ENCODE results near the gene OSBPL7. TPM values are rescaled to one million over a fixed set of nuclear protein-coding genes. Genes with fewer than 3 reads are reported as not detected.
A peak's percentile ranks its signal among the peaks of the same experiment; 100 is the strongest.

The OSBPL7 gene
- total RNA-seq, 1 experiment from 2014 or later: 13.0 TPM

- Histone ChIP-seq H3K27ac (ENCODE audit: insufficient read length, low read depth, low read length) (no peak overlapping the region), H3K9ac (ENCODE audit: extremely low read depth, insufficient read length, low read length) (no peak overlapping the region), H3T11ph (ENCODE audit: low read length) (no peak overlapping the region), H2BK120ac (ENCODE audit: low read depth, low read length, poor library complexity, severe bottlenecking) (no peak overlapping the region), H2BK20ac (ENCODE audit: low read depth, low read length, poor library complexity, severe bottlenecking) (no peak overlapping the region), H3K56ac (ENCODE audit: insufficient read length, low read depth, low read length) (no peak overlapping the region), H2BK15ac (ENCODE audit: low read depth, low read length) (no peak overlapping the region), H3K4ac (ENCODE audit: low read depth, low read length) (no peak overlapping the region), H4K5ac (ENCODE audit: insufficient read length, low read depth, low read length) (no peak overlapping the region), H2AFZ (ENCODE audit: low read length) (no peak overlapping the region), H4K8ac (replicated peaks; ENCODE audit: insufficient read length, low read depth, low read length) (no peak overlapping the region), H3K79me2 (ENCODE audit: insufficient read depth, low read length) (no peaks in the 10 kb centered on the region), H2BK5ac (ENCODE audit: insufficient read length, low read length) (no peak overlapping the region), H3K4me2 (ENCODE audit: insufficient read depth, insufficient read length, low read length) (peak overlapping the region; percentile 75), H3K23me2 (ENCODE audit: insufficient read length, low read depth, low read length, poor library complexity, severe bottlenecking) (peaks cover 27% of the 10 kb centered on the region), H3K18ac (ENCODE audit: insufficient read length, low read depth, low read length) (no peak overlapping the region), H3K4me1 (ENCODE audit: insufficient read depth, low read length) (peaks cover 7% of the 10 kb centered on the region), H3K79me1 (ENCODE audit: insufficient read depth, low read depth, low read length, poor library complexity, severe bottlenecking) (no peaks in the 10 kb centered on the region), H4K20me1 (ENCODE audit: control insufficient read depth, insufficient read depth, insufficient read length) (no peaks in the 10 kb centered on the region), H3K14ac (ENCODE audit: insufficient read depth, low read length) (no peak overlapping the region), H3K23ac (ENCODE audit: insufficient read length, low read depth, low read length) (no peak overlapping the region), H4K91ac (ENCODE audit: insufficient read length, low read depth, low read length) (no peak overlapping the region), H3K27me3 (ENCODE audit: insufficient read depth, low read length) (peaks cover 61% of the 10 kb centered on the region), H2BK12ac (ENCODE audit: insufficient read length, low read depth, low read length) (no peak overlapping the region), H2AK5ac (ENCODE audit: insufficient read length, low read length) (no peak overlapping the region), H3K9me3 (ENCODE audit: control insufficient read depth, low read depth, low read length) (no peaks in the 10 kb centered on the region)
- Mint-ChIP-seq H3K27ac (no peak overlapping the region), H3K4me1 (peaks cover 42 to 47% of the 10 kb centered on the region in 2 experiments), H3K36me3 (ENCODE audit: insufficient read depth in 1 of 3, low read depth in 3 of 3) (peaks cover 0 to 2% (median 0%) of the 10 kb centered on the region in 3 experiments; a peak in 1 of 7 replicates), H3K4me3 (peak overlapping the region; percentile 55 to 83), H3K27me3 (ENCODE audit: low read depth) (peaks cover 96% of the 10 kb centered on the region), H3K9me3 (no peaks in the 10 kb centered on the region; a peak in 2 of 5 replicates)
- TF ChIP-seq CTCF (conservative IDR thresholded peaks at IDR 0.05): no peak
- WGBS (ENCODE audit: extremely low coverage, insufficient read length, low lambda C conversion rate): no CpG with 5 or more reads among the region's 11 CpGs
- peak; percentile 79 for DNase-seq
These were observed 30.1 kb upstream of the OSBPL7 start for GRCh38 chr17:47851764-47852112.

Data from H9 (cell line).